ENCODE measurements around the gene TUFT1. TPM values are rescaled to one million over a fixed set of nuclear protein-coding genes. Genes with fewer than 3 reads are reported as not detected.

TUFT1 gene
- total and polyA plus RNA-seq, 2 of the 8 experiments (the other 6 are each of a cell fraction or from before 2014, with no cell fraction given), result 7.3 to 10.4 TPM

GRCh38 chr1:151594143-151594625, 54.1 kb downstream of the TUFT1 start (continued):
- TF ChIP-seq, protein P1, sequence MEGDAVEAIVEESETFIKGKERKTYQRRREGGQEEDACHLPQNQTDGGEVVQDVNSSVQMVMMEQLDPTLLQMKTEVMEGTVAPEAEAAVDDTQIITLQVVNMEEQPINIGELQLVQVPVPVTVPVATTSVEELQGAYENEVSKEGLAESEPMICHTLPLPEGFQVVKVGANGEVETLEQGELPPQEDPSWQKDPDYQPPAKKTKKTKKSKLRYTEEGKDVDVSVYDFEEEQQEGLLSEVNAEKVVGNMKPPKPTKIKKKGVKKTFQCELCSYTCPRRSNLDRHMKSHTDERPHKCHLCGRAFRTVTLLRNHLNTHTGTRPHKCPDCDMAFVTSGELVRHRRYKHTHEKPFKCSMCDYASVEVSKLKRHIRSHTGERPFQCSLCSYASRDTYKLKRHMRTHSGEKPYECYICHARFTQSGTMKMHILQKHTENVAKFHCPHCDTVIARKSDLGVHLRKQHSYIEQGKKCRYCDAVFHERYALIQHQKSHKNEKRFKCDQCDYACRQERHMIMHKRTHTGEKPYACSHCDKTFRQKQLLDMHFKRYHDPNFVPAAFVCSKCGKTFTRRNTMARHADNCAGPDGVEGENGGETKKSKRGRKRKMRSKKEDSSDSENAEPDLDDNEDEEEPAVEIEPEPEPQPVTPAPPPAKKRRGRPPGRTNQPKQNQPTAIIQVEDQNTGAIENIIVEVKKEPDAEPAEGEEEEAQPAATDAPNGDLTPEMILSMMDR (IDR thresholded peaks at IDR 0.05; ENCODE audit: control extremely low read depth in 1 of 3, insufficient read depth in 1 of 3, low read depth in 1 of 3, low read length in 3 of 3), result peak; percentile 85 to 96 (median 95)
- TF ChIP-seq, protein P2, sequence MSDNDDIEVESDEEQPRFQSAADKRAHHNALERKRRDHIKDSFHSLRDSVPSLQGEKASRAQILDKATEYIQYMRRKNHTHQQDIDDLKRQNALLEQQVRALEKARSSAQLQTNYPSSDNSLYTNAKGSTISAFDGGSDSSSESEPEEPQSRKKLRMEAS (IDR thresholded peaks at IDR 0.05), result peak; percentile 81
- TF ChIP-seq JUND (IDR thresholded peaks at IDR 0.05; ENCODE audit: low read length), result 0 out of 2 replicates have a peak, but pooled peaks have one; percentile 27
- 0 out of 2 replicates have a peak, but pooled peaks have one; percentile 5 for TF ChIP-seq EGR1 (IDR thresholded peaks at IDR 0.05; ENCODE audit: borderline replicate concordance, low read depth, low read length)
- TF ChIP-seq EZH2 (IDR thresholded peaks at IDR 0.05; ENCODE audit: low read depth, low read length, severe bottlenecking), result no peak
- no peak for TF ChIP-seq RFX5 (IDR thresholded peaks at IDR 0.05; ENCODE audit: borderline replicate concordance, low read depth, low read length)
- peak; percentile 78 to 86 for TF ChIP-seq RAD21 (IDR thresholded peaks at IDR 0.05 in 1 of 2, conservative IDR thresholded peaks at IDR 0.05 in 1 of 2; ENCODE audit: low read depth in 2 of 2, low read length in 2 of 2)
- TF ChIP-seq YY1 (IDR thresholded peaks at IDR 0.05; ENCODE audit: low read depth, low read length), result peak; percentile 73
- 0 out of 4 replicates have a peak, but pooled peaks of 1 of the 2 experiments have one; percentile 29 for TF ChIP-seq HDAC2 (IDR thresholded peaks at IDR 0.05; ENCODE audit: borderline replicate concordance in 1 of 2, low read depth in 2 of 2, low read length in 2 of 2)
- TF ChIP-seq RBBP5 (IDR thresholded peaks at IDR 0.05; ENCODE audit: borderline replicate concordance, low read depth, low read length), result 0 out of 2 replicates have a peak, but pooled peaks have one; percentile 48
- TF ChIP-seq ASH2L (IDR thresholded peaks at IDR 0.05; ENCODE audit: low read length), result peak; percentile 73
